Measurements from ENCODE around the gene HES2. TPM values are rescaled to one million over a fixed set of nuclear protein-coding genes. Genes with fewer than 3 reads are reported as not detected.

Gene HES2
- total RNA-seq, 1 experiment from 2014 or later = 1.2 TPM

GRCh38 chr1:6384962-6385361, 34.8 kb downstream of the HES2 start:
- no peak overlapping the region for H2BK5ac ChIP-seq (ENCODE audit: insufficient read length, low read length)
- no peak for TF ChIP-seq CTCF (conservative IDR thresholded peaks at IDR 0.05)
- peaks cover 5 to 20% (median 12%) of the 10 kb centered on the region in 3 experiments for H3K36me3 Mint-ChIP-seq (ENCODE audit: insufficient read depth in 1 of 3, low read depth in 3 of 3)
- H2BK120ac ChIP-seq (ENCODE audit: low read depth, low read length, poor library complexity, severe bottlenecking) = no peak overlapping the region
- no peak overlapping the region for H3K9ac ChIP-seq (ENCODE audit: extremely low read depth, insufficient read length, low read length)
- no peak overlapping the region for H2BK20ac ChIP-seq (ENCODE audit: low read depth, low read length, poor library complexity, severe bottlenecking)
- peaks cover 7 to 10% of the 10 kb centered on the region in 2 experiments; a peak in 4 of 5 replicates for H3K9me3 Mint-ChIP-seq
- no peak overlapping the region for H3K56ac ChIP-seq (ENCODE audit: insufficient read length, low read depth, low read length)
- peaks cover 4% of the 10 kb centered on the region; the same call in 1 of the 2 replicates for H3K4me1 ChIP-seq (ENCODE audit: insufficient read depth, low read length)
- no peak overlapping the region for H3T11ph ChIP-seq (ENCODE audit: low read length)
- peak overlapping the region; percentile 28 to 60; a peak in 2 of 5 replicates for H3K4me3 Mint-ChIP-seq
- no peaks in the 10 kb centered on the region for H3K27me3 Mint-ChIP-seq (ENCODE audit: low read depth)
- H2BK12ac ChIP-seq (ENCODE audit: insufficient read length, low read depth, low read length) = no peak overlapping the region
- no peak for DNase-seq
- no peak overlapping the region for H2AFZ ChIP-seq (ENCODE audit: low read length)
- no peak overlapping the region for H2AK5ac ChIP-seq (ENCODE audit: insufficient read length, low read length)
- H3K9me3 ChIP-seq (ENCODE audit: control insufficient read depth, low read depth, low read length) = no peaks in the 10 kb centered on the region
- H3K79me1 ChIP-seq (ENCODE audit: insufficient read depth, low read depth, low read length, poor library complexity, severe bottlenecking) = peaks cover 2% of the 10 kb centered on the region
- no peak overlapping the region for H4K8ac ChIP-seq (replicated peaks; ENCODE audit: insufficient read length, low read depth, low read length)
- H4K20me1 ChIP-seq (ENCODE audit: control insufficient read depth, insufficient read depth, insufficient read length) = no peaks in the 10 kb centered on the region
- H3K4ac ChIP-seq (ENCODE audit: low read depth, low read length) = no peak overlapping the region
- H3K27ac ChIP-seq (ENCODE audit: insufficient read length, low read depth, low read length) = no peak overlapping the region
- peak overlapping the region; percentile 70 to 93 (median 91); a peak in 4 of 7 replicates for H3K27ac Mint-ChIP-seq
- no peak overlapping the region for H3K23ac ChIP-seq (ENCODE audit: insufficient read length, low read depth, low read length)
- peaks cover 30 to 31% of the 10 kb centered on the region in 2 experiments for H3K4me1 Mint-ChIP-seq
- no peak overlapping the region for H4K5ac ChIP-seq (ENCODE audit: insufficient read length, low read depth, low read length)
- peak overlapping the region; percentile 25 for H3K4me2 ChIP-seq (ENCODE audit: insufficient read depth, insufficient read length, low read length)
- no peak overlapping the region for H2BK15ac ChIP-seq (ENCODE audit: low read depth, low read length)
- peak overlapping the region; percentile 44; the same call in 1 of the 2 replicates for H3K14ac ChIP-seq (ENCODE audit: insufficient read depth, low read length)
- WGBS (ENCODE audit: extremely low coverage, insufficient read length, low lambda C conversion rate) = no CpG with 5 or more reads among the region's 5 CpGs
- no peak overlapping the region for H4K91ac ChIP-seq (ENCODE audit: insufficient read length, low read depth, low read length)
- H3K18ac ChIP-seq (ENCODE audit: insufficient read length, low read depth, low read length) = no peak overlapping the region
- H3K23me2 ChIP-seq (ENCODE audit: insufficient read length, low read depth, low read length, poor library complexity, severe bottlenecking) = no peaks in the 10 kb centered on the region
- no peaks in the 10 kb centered on the region for H3K27me3 ChIP-seq (ENCODE audit: insufficient read depth, low read length)
- peaks cover 27% of the 10 kb centered on the region; the same call in 1 of the 2 replicates for H3K79me2 ChIP-seq (ENCODE audit: insufficient read depth, low read length)
